Parathyroid adenoma (tissue), 2 donors: ENCODE results near the gene CTSF.

ENCODE experiments used
- H2AFZ ChIP-seq: fragments of 300-600 bp; sonication (generic); one replicate; pipeline ENCODE4 v1.7.0; 2017; ENCODE audit warnings: antibody characterized with exemption, mild to moderate bottlenecking
- H3K27ac ChIP-seq: fragments of 300-600 bp; sonication (generic); one replicate; pipeline ENCODE4 v1.7.0; 2017
- H3K27me3 ChIP-seq: fragments of 300-600 bp; sonication (generic); one replicate; pipeline ENCODE4 v1.7.0; 2017; ENCODE audit warnings: low read length; ENCODE audit not compliant: control insufficient read depth, insufficient read depth
- H3K36me3 ChIP-seq: fragments of 300-600 bp; sonication (generic); one replicate; pipeline ENCODE4 v1.7.0; 2017; ENCODE audit warnings: low read length; ENCODE audit not compliant: control insufficient read depth, insufficient read depth
- H3K4me1 ChIP-seq: fragments of 300-600 bp; sonication (generic); one replicate; pipeline ENCODE4 v1.7.0; 2017; ENCODE audit warnings: control low read depth
- H3K4me2 ChIP-seq: fragments of 300-600 bp; sonication (generic); one replicate; pipeline ENCODE4 v1.7.0; 2017; ENCODE audit warnings: low read length
- H3K4me3 ChIP-seq: fragments of 300-600 bp; sonication (generic); one replicate; pipeline ENCODE4 v1.7.0; 2017; ENCODE audit warnings: low read depth, low read length
- H3K79me2 ChIP-seq: fragments of 300-600 bp; sonication (generic); one replicate; pipeline ENCODE4 v1.7.0; 2017; ENCODE audit warnings: control low read depth
- H3K9ac ChIP-seq: fragments of 300-600 bp; sonication (generic); one replicate; pipeline ENCODE4 v1.7.0; 2017; ENCODE audit warnings: mild to moderate bottlenecking
- H3K9me3 ChIP-seq: fragments of 300-600 bp; sonication (generic); one replicate; pipeline ENCODE4 v1.7.0; 2017; ENCODE audit warnings: low read length; ENCODE audit not compliant: control insufficient read depth
- TF ChIP-seq, protein P1 (sequence below): fragments of 300-600 bp; sonication (generic); IDR thresholded peaks from one replicate; pipeline ENCODE4 v1.7.0; 2017; ENCODE audit warnings: antibody characterized with exemption, mild to moderate bottlenecking
- donor health status: primary hyperparathyroidism.

CTSF gene

DNA sequence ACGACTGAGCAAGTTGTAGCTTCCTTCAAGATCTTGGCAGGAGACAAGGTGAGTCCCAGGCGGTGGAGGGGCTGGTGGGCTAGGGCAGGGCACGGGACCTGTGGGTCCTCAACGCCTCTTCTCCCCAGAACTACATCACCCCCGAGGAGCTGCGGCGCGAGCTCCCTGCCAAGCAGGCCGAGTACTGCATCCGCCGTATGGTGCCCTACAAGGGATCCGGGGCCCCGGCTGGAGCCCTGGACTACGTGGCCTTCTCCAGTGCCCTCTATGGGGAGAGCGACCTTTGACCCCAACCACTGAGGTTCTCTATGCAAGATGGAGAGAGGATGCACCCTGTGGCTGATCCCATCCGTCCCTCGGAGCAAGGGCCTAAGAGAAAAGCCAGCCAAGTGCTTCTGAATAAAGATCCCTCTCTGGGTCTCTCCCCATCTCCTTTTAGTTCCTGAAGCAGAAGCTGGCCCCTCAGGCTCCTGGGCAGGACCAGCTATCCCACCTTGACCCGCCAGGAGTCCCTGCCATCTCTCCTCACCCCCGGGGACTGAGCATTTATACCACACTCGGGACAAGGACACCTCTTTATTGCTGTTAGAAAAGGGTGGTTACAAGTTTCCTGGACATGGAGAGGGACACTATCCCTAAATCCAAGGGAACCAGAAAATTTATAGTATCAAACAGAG, 5.4 kb downstream of the CTSF start:
- TF ChIP-seq, protein P1, sequence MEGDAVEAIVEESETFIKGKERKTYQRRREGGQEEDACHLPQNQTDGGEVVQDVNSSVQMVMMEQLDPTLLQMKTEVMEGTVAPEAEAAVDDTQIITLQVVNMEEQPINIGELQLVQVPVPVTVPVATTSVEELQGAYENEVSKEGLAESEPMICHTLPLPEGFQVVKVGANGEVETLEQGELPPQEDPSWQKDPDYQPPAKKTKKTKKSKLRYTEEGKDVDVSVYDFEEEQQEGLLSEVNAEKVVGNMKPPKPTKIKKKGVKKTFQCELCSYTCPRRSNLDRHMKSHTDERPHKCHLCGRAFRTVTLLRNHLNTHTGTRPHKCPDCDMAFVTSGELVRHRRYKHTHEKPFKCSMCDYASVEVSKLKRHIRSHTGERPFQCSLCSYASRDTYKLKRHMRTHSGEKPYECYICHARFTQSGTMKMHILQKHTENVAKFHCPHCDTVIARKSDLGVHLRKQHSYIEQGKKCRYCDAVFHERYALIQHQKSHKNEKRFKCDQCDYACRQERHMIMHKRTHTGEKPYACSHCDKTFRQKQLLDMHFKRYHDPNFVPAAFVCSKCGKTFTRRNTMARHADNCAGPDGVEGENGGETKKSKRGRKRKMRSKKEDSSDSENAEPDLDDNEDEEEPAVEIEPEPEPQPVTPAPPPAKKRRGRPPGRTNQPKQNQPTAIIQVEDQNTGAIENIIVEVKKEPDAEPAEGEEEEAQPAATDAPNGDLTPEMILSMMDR: no peak
- no peak overlapping the region for H3K9ac ChIP-seq
- no peaks in the 10 kb centered on the region for H3K9me3 ChIP-seq
- no peaks in the 10 kb centered on the region for H3K36me3 ChIP-seq
- no peak overlapping the region for H3K27ac ChIP-seq
- H3K4me2 ChIP-seq: no peak overlapping the region
- H3K4me1 ChIP-seq: peaks cover 4% of the 10 kb centered on the region
- H2AFZ ChIP-seq: no peak overlapping the region
- no peak overlapping the region for H3K4me3 ChIP-seq
- no peaks in the 10 kb centered on the region for H3K79me2 ChIP-seq
- no peaks in the 10 kb centered on the region for H3K27me3 ChIP-seq

DNA sequence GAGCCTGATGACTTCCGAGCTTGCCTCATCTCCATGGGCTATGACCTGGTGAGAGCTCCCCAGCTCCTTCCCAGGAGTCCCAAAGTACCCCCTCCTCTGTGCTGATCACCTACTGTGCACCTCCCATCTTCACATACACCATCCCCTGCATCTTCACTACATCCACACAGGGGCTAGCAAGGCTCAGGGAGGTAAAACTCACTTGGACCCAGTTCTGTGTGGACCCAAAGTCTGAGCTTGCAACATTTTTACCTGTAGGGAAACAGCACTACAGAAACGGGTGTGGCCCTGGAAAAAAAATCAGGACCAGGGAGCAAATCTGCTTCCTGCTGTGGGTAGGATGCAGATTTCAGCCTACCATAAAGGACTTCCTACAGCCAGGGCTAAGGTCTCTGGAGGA, 6.1 kb downstream of the CTSF start:
- Histone ChIP-seq H3K36me3 (no peaks in the 10 kb centered on the region), H3K9ac (no peak overlapping the region), H3K79me2 (no peaks in the 10 kb centered on the region), H3K4me2 (no peak overlapping the region), H3K4me3 (no peak overlapping the region), H2AFZ (no peak overlapping the region), H3K27ac (no peak overlapping the region), H3K27me3 (no peaks in the 10 kb centered on the region), H3K9me3 (no peaks in the 10 kb centered on the region), H3K4me1 (peaks cover 4% of the 10 kb centered on the region)
- TF ChIP-seq, protein P1: no peak

DNA sequence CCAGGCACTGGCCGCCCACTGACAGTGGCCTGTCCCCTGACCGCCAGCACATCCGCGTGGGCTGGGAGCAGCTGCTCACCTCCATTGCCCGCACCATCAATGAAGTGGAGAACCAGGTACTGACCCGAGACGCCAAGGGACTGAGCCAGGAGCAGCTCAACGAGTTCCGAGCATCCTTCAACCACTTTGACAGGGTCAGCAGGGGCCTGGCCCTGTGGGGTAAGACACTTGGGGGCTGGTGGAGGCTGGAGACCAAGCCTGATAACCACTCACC, 6.5 kb downstream of the CTSF start:
- Histone ChIP-seq H3K36me3 (no peaks in the 10 kb centered on the region), H3K4me3 (no peak overlapping the region), H3K9me3 (no peaks in the 10 kb centered on the region), H3K79me2 (no peaks in the 10 kb centered on the region), H3K4me1 (peaks cover 4% of the 10 kb centered on the region), H3K9ac (no peak overlapping the region), H2AFZ (no peak overlapping the region), H3K27ac (no peak overlapping the region), H3K4me2 (no peak overlapping the region), H3K27me3 (no peaks in the 10 kb centered on the region)
- TF ChIP-seq, protein P1: no peak

DNA sequence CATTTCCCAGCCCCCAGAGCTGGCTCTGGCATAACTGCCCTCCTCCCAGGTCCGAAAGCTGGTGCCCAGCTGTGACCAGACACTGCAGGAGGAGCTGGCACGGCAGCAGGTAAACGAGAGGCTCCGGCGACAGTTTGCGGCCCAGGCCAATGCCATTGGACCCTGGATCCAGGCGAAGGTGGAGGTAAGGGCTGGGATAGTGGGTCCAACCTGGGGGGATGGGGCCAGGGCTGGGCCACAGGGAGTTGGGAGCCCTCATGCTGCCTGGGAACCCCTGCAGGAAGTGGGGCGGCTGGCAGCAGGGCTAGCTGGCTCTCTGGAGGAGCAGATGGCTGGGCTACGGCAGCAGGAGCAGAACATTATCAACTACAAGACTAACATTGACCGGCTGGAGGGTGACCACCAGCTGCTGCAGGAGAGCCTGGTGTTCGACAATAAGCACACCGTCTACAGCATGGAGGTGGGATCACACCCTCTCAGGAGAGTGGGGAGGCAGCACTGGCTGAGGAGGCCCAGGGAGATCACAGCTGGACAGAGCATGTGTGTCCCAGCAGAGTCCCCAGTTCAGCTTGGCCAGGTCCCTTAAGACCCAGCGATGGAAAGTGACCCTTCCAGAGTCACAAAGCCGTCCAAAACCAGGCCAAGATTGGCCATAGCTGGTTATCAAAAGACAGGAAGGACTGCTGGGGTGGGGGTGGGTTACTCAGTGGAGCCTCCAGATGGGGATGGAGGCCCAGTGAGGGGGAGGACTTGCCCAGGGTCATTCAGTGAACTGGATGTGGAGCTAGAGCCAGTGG, 7.0 kb downstream of the CTSF start:
- H3K27me3 ChIP-seq: no peaks in the 10 kb centered on the region
- no peak overlapping the region for H3K9ac ChIP-seq
- no peak overlapping the region for H3K27ac ChIP-seq
- H3K4me1 ChIP-seq: peaks cover 4% of the 10 kb centered on the region
- TF ChIP-seq, protein P1: no peak
- H3K36me3 ChIP-seq: no peaks in the 10 kb centered on the region
- no peaks in the 10 kb centered on the region for H3K9me3 ChIP-seq
- no peak overlapping the region for H2AFZ ChIP-seq
- no peak overlapping the region for H3K4me3 ChIP-seq
- no peaks in the 10 kb centered on the region for H3K79me2 ChIP-seq
- no peak overlapping the region for H3K4me2 ChIP-seq
